Mesothelial cell of epicardium (in vitro differentiated cells): ENCODE data around the gene ARHGEF39. TPM values are rescaled to one million over a fixed set of nuclear protein-coding genes. Genes with fewer than 3 reads are reported as not detected.
A peak's percentile ranks its signal among the peaks of the same experiment; 100 is the strongest.
"Not testable (repeated sequence)": the region's sequence is repeated elsewhere in the genome, so short reads cannot be mapped to it uniquely, and the experiment has no call there.

Experiments used
- DNase-seq, 2 experiments: peaks; one replicate each; pipeline ENCODE4 v3.0.0; 2021; ENCODE audit warnings: low spot score in 2 of 2; ENCODE audit not compliant: unreplicated experiment in 2 of 2
- H3K27ac Mint-ChIP-seq: 2 replicates; pipeline ENCODE4 v1.8.0; 2021; ENCODE audit warnings: mixed read lengths
- H3K27me3 Mint-ChIP-seq: 2 replicates; pipeline ENCODE4 v1.8.0; 2021; ENCODE audit warnings: low read depth, mixed read lengths
- H3K36me3 Mint-ChIP-seq: 2 replicates; pipeline ENCODE4 v1.8.0; 2021; ENCODE audit warnings: mixed read lengths
- H3K4me1 Mint-ChIP-seq: 2 replicates; pipeline ENCODE4 v1.8.0; 2021; ENCODE audit warnings: mixed read lengths
- H3K4me3 Mint-ChIP-seq: 2 replicates; pipeline ENCODE4 v1.8.0; 2021; ENCODE audit warnings: mild to moderate bottlenecking, moderate library complexity, mixed read lengths
- H3K9me3 Mint-ChIP-seq: 2 replicates; pipeline ENCODE4 v1.8.0; 2021; ENCODE audit warnings: mixed read lengths
- microRNA-seq: library from miRNA; unstranded; fragments of <30 nt; microRNA quantifications from one replicate; pipeline ENCODE4 v1.2.0, GENCODE V29; 2021; ENCODE audit warnings: inconsistent platforms, mixed read lengths
- total RNA-seq: library from RNA; stranded (reverse); gene quantifications from 3 replicates; pipeline ENCODE4 v1.2.1, GENCODE V29; 2021
- TF ChIP-seq, protein P1 (sequence below): fragments of 200-600 bp; sonication (generic); IDR thresholded peaks from one replicate; pipeline ENCODE4 v1.5.0; 2021; ENCODE audit warnings: antibody characterized with exemption; ENCODE audit not compliant: unreplicated experiment

The ARHGEF39 gene
- total RNA-seq, 1 donor from 2014 or later: 6.3 TPM

DNA sequence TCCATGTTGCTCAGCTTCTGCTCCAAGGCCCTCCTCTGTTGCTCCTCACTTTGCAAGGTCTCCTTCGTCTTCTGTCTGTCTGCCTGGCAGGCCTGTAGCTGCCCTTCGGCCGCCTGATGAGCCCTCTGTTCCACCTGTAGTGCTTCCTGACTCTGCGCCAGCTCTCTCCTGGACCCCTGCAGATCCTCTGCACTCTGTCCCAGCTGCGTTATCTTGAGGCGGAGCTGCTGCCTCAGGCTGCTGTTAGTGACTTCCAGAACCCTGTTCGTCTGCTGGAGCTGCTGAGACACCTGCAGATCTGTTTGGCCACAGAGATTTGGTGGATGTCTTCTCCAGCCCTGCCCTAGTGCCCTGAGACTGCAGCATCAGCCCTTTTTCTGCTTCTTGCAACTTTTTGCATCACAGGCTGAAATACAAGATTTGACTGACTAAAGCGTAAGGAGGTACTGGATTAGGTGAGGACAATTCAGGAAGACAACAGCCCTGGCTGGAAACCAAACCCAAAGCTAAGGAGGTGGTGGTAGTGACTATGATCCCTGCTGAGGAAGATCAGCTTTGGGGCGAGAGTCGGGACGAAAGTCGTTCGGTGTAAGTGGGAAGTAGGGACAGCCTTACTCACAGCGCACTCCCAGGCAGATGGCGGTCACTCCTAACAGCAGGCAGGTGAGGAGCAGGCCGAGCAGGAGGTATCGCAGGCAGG, 48.9 kb downstream of the ARHGEF39 start:
- H3K27me3 Mint-ChIP-seq: peaks cover 80% of the 10 kb centered on the region
- no peak for DNase-seq
- no peaks in the 10 kb centered on the region for H3K9me3 Mint-ChIP-seq
- TF ChIP-seq, protein P1, sequence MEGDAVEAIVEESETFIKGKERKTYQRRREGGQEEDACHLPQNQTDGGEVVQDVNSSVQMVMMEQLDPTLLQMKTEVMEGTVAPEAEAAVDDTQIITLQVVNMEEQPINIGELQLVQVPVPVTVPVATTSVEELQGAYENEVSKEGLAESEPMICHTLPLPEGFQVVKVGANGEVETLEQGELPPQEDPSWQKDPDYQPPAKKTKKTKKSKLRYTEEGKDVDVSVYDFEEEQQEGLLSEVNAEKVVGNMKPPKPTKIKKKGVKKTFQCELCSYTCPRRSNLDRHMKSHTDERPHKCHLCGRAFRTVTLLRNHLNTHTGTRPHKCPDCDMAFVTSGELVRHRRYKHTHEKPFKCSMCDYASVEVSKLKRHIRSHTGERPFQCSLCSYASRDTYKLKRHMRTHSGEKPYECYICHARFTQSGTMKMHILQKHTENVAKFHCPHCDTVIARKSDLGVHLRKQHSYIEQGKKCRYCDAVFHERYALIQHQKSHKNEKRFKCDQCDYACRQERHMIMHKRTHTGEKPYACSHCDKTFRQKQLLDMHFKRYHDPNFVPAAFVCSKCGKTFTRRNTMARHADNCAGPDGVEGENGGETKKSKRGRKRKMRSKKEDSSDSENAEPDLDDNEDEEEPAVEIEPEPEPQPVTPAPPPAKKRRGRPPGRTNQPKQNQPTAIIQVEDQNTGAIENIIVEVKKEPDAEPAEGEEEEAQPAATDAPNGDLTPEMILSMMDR: no peak
- H3K36me3 Mint-ChIP-seq: no peaks in the 10 kb centered on the region
- H3K4me1 Mint-ChIP-seq: no peaks in the 10 kb centered on the region
- H3K4me3 Mint-ChIP-seq: peak overlapping the region; percentile 61
- H3K27ac Mint-ChIP-seq: no peak overlapping the region

- no peaks in the 10 kb centered on the region for H3K9me3 Mint-ChIP-seq
These were observed 52.2 kb downstream of the ARHGEF39 start for GRCh38 chr9:35612843-35613242.

GRCh38 chr9:35612066-35612465, 52.9 kb downstream of the ARHGEF39 start:
- not testable (repeated sequence) for H3K27ac Mint-ChIP-seq, DNase-seq, H3K4me3 Mint-ChIP-seq, H3K4me1 Mint-ChIP-seq, H3K9me3 Mint-ChIP-seq
- H3K36me3 Mint-ChIP-seq: peaks cover 15% of the 10 kb centered on the region
- H3K27me3 Mint-ChIP-seq: peaks cover 50% of the 10 kb centered on the region

More at GRCh38 chr9:35612843-35613242, 52.2 kb downstream of the ARHGEF39 start:
- H3K4me3 Mint-ChIP-seq: no peak overlapping the region
- peaks cover 58% of the 10 kb centered on the region for H3K27me3 Mint-ChIP-seq
- TF ChIP-seq, protein P1: no peak
- H3K4me1 Mint-ChIP-seq: no peaks in the 10 kb centered on the region
- H3K27ac Mint-ChIP-seq: no peak overlapping the region
- no peak for DNase-seq
- peaks cover 11% of the 10 kb centered on the region for H3K36me3 Mint-ChIP-seq

- no peak overlapping the region for H3K27ac Mint-ChIP-seq
- TF ChIP-seq, protein P1: no peak
- DNase-seq: no peak
These were observed 53.7 kb downstream of the ARHGEF39 start for GRCh38 chr9:35611230-35611797.

GRCh38 chr9:35609820-35610163, 55.2 kb downstream of the ARHGEF39 start:
- H3K27ac Mint-ChIP-seq: no peak overlapping the region
- peaks cover 10% of the 10 kb centered on the region for H3K4me1 Mint-ChIP-seq
- H3K36me3 Mint-ChIP-seq: peaks cover 18% of the 10 kb centered on the region
- DNase-seq: no peak
- no peak overlapping the region for H3K4me3 Mint-ChIP-seq
- peaks cover 27% of the 10 kb centered on the region for H3K27me3 Mint-ChIP-seq
- H3K9me3 Mint-ChIP-seq: no peaks in the 10 kb centered on the region
- TF ChIP-seq, protein P1: no peak

More at GRCh38 chr9:35611230-35611797, 53.7 kb downstream of the ARHGEF39 start:
- no peak overlapping the region for H3K4me3 Mint-ChIP-seq
- no peaks in the 10 kb centered on the region for H3K9me3 Mint-ChIP-seq
- H3K4me1 Mint-ChIP-seq: peaks cover 6% of the 10 kb centered on the region
- H3K36me3 Mint-ChIP-seq: peaks cover 18% of the 10 kb centered on the region
- peaks cover 43% of the 10 kb centered on the region for H3K27me3 Mint-ChIP-seq

Small RNA genes within 50 kb of the gene (microRNA-seq; reads per million reads assigned to microRNA genes)
- 2.1 reads per million for gene MIR6852

Other genes starting within 250 kb of the ARHGEF39 start
- gene RUSC2, start 175.1 kb downstream of the ARHGEF39 start, total RNA-seq: 33.5 to 36.1 TPM (median 34.5 TPM) in 3 replicates
- gene TESK1, start 59.9 kb downstream of the ARHGEF39 start, total RNA-seq: 48.7 to 52.9 TPM (median 49.0 TPM) in 3 replicates
- gene CD72, start 46.8 kb downstream of the ARHGEF39 start, total RNA-seq: 4.2 to 5.2 TPM (median 4.7 TPM) in 3 replicates
- gene SIT1, start 14.3 kb downstream of the ARHGEF39 start, total RNA-seq: not detected in 3 replicates
- 20,234 to 21,305 TPM (median 21,148 TPM) in 3 replicates for gene RMRP, start 7.2 kb downstream of the ARHGEF39 start, total RNA-seq
- 16.7 to 17.8 TPM (median 17.0 TPM) in 3 replicates for gene CCDC107, start 6.9 kb downstream of the ARHGEF39 start, total RNA-seq
- gene CA9, start 8.7 kb upstream of the ARHGEF39 start, total RNA-seq: 1.1 to 2.3 TPM (median 1.7 TPM) in 3 replicates
- gene TPM2, start 24.7 kb upstream of the ARHGEF39 start, total RNA-seq: 289 to 294 TPM (median 291 TPM) in 3 replicates
- 224 to 230 TPM (median 226 TPM) in 3 replicates for gene TLN1, start 67.0 kb upstream of the ARHGEF39 start, total RNA-seq
- 29.1 to 32.7 TPM (median 31.6 TPM) in 3 replicates for gene CREB3, start 67.5 kb upstream of the ARHGEF39 start, total RNA-seq
- gene GBA2, start 84.0 kb upstream of the ARHGEF39 start, total RNA-seq: 81.5 to 84.7 TPM (median 83.9 TPM) in 3 replicates
- 32.6 to 34.3 TPM (median 33.9 TPM) in 3 replicates for gene RGP1, start 84.1 kb upstream of the ARHGEF39 start, total RNA-seq
- not detected in 3 replicates for gene MSMP, start 89.1 kb upstream of the ARHGEF39 start, total RNA-seq
- 27.2 to 32.4 TPM (median 30.6 TPM) in 3 replicates for gene NPR2, start 126.4 kb upstream of the ARHGEF39 start, total RNA-seq
- gene SPAG8, start 147.1 kb upstream of the ARHGEF39 start, total RNA-seq: 0.89 to 1.6 TPM (median 1.4 TPM) in 3 replicates
- gene HINT2, start 149.8 kb upstream of the ARHGEF39 start, total RNA-seq: 29.3 to 31.3 TPM (median 30.7 TPM) in 3 replicates
- gene FAM221B, start 163.5 kb upstream of the ARHGEF39 start, total RNA-seq: 0.07 TPM in 1 of 3 replicates, not detected in the others
- 44.4 to 47.9 TPM (median 45.0 TPM) in 3 replicates for gene TMEM8B, start 164.0 kb upstream of the ARHGEF39 start, total RNA-seq
- not detected in 3 replicates for gene OR13J1, start 205.2 kb upstream of the ARHGEF39 start, total RNA-seq
- 0.72 to 1.2 TPM (median 1.0 TPM) in 3 replicates for gene HRCT1, start 241.0 kb upstream of the ARHGEF39 start, total RNA-seq
- gene SPAAR, start 244.3 kb upstream of the ARHGEF39 start, total RNA-seq: 0.14 to 0.47 TPM (median 0.27 TPM) in 3 replicates